ENCODE measurements around the gene HUWE1.

HUWE1 gene

DNA sequence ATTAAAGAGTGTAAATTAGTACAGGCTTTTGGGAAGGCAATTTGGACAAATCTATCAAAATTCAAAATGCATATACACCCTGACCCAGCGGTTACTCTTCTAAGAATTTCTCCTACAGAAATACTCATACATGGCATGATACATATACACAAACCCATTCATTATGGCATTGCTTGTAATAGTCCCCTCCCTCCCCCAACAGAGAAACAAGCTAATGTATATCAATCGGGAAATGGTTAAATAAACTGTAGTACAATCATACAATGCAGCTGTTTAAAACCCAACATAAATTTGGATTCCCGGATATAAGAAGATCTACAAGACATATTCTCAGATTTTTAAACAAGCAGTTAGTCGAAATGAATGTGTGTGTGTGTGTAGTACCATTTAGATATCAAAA, 808 bp downstream of the HUWE1 start:
- in situ Hi-C loops (cut with HindIII; ENCODE audit: low sequenced_read_pairs), result no loop called here

DNA sequence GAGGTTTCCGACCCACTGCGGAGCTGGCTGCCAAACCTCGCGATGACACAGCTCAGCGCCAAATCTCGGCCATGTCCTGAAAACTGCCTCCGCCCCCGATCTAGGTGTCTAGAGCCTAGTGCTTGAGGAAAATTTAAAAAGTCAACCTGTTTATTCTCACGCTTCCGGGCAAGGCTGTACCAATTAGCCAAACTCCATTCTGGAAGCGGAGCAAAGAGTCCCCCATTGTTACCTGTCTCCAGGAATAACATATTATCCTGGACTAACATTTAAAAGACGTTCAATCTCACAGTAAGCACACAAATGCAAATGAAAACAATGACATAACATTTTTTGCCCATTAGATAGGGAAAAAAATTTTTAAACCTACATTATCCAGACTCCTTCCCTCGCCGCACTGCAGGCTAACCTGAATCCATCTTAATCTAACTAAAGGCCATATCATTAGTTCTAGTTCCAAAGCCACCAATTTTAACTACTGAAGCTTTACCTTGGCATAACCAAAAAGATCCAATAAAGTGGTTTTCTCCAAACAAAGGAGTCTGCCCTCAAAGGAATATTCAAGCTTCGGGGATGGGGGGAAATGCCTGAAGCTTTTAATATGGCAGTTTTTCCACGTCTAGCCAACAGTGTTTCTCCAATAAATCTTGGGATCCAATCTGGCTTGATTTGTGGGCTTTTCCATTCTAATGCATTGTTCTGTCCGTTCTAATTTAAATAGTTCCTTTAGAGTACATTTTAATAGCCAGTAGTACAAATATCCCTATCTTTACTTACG, 1.9 kb downstream of the HUWE1 start:
- in situ Hi-C loops (cut with HindIII; ENCODE audit: low sequenced_read_pairs), result no loop called here

DNA sequence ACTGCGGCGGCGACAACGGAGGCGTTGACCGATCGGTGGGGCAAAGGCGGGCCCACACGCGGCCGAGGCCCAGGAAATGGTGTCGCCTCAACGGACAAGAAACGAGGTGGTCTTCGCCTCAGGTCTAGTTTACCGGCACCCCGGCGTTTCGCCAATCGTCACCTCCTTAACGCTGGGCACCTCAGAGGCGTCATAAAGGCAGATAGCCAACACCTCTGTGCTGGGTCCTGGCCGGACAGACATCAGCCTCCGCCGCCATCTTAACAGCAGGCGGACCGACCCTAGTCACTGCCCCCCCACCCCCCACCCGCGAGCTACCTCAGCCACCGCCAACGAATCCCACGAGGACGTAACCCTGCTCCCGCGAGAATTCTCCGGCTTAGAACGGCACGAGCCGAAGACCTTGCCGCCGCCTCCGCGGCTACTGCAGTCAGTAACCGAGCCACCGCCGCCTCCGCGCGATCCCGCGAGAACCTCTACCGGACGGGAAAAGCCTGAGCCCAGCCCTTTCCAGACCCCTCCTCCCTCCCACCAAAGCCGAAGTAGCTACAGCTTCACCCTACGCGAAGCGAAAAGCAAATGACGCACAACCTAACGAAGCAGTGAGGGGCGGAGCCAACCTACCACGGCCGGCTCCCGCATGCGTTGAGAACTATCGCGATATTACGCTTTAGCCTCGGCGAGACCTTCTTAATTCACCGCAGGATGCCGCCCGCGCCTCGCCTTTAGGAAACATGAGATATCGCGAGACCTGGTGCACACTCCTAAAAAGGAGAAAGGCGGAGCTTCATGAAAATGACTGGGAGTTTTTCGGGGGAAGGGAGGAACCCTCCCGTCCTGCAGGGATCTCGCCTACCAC, 2.7 kb downstream of the HUWE1 start:
- in situ Hi-C loops (cut with HindIII; ENCODE audit: low sequenced_read_pairs), result no loop called here

DNA sequence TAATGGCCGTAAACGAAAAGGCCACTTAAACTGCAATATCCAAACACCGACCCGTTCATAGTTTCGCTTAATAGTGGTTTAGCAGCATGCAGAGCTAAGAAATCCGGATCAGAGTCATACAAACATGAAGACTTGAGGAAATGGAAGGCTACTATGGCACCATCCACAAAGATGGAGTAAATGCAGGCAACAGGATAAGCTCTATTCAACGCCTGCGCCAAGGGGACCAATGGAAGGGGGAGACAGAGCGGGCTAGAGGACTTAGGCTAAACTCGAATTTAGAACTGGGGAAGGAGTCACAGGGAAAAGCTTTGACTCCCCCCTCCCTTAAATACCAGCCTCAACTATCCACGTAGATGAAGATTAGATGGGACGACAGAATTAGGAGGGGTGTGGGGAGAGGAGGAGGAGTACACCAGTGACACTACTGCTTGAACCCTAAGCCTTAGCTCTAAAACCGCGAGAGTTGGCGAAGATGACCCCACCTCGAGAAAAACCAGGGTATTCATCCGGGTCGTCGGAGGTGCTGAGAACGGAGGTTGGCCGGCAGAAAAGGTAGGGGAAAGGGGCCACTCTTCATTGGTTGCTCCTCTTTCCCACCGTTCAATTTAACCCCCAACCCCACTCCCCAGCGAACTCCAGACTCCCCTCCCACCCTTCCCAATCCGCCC, 3.5 kb downstream of the HUWE1 start:
- in situ Hi-C loops (cut with HindIII; ENCODE audit: low sequenced_read_pairs), result no loop called here

DNA sequence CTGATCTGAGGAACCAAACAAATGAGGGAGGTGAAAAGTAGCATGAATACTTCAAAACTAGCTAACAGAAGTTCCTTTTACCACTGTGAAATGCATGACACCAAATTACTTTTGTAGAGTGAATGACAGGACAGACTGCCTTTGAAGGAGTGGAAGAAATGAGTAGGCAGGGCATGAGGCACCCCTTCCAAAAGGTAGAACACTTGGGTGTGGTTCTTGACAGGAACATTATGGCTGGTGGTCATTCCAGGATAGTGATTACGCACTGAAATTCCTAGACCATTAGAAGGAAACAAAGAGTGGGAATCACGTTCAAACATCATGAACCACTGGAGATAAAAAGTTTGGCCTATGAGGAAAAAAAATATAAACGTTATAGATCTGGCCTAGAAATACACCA, 4.9 kb downstream of the HUWE1 start:
- in situ Hi-C loops (cut with HindIII; ENCODE audit: low sequenced_read_pairs), result no loop called here

DNA sequence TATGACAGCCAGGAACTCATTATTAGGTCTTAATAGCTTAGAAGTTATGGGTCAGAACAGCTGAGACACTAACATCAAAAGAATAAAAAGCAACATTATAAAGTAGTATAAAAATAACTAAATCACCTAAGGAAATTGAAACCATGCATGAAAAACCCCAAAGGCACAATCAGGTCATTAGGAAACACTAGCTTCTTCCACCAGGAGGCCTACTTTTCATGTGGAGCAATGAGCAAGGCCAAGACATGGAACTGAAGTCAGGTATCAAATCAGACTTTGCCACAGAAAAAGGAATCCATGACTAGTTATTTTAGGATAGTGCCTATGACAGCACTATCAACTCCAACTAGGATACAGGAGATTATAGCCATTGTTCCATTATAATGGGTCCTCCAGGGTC, 7.9 kb downstream of the HUWE1 start:
- in situ Hi-C loops (cut with HindIII; ENCODE audit: low sequenced_read_pairs), result no loop called here

DNA sequence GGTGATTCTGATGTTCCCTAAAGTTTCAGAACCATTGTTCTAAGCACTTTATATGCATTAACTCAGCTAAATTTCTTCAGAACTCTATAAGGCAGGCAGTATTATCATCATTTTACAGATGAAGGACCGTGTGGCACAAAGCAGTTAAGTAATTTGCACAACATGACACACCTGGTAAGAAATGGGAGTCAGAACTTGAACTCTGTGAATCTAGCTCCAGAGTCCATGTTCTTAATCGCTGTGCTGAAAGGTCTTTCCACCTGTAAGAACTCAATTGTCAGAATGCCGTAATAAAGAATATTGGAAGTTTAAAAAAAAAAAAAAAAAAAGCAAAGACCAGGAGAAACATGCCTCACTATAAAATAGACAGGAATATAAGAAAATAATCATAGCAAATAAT, 9.2 kb downstream of the HUWE1 start:
- in situ Hi-C loops (cut with HindIII; ENCODE audit: low sequenced_read_pairs), result no loop called here

DNA sequence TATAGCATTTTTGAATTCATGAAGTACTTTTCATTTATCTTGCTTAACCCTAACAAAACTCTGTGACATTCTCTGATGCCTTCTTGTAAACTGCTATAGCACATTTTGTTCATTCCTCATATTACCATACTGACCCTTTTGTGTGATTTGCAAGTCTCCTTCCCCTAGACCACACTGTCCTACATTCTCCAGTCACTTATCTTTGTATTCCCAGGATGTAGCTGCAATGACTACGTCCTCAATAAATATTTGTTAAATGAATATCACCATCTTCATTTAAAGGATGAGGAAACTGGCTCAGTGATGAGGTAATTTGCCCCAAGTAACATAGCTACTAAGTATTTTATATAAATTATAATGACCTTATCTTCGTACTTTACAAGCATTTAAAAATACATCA, 11.9 kb downstream of the HUWE1 start:
- in situ Hi-C loops (cut with HindIII; ENCODE audit: low sequenced_read_pairs), result no loop called here

DNA sequence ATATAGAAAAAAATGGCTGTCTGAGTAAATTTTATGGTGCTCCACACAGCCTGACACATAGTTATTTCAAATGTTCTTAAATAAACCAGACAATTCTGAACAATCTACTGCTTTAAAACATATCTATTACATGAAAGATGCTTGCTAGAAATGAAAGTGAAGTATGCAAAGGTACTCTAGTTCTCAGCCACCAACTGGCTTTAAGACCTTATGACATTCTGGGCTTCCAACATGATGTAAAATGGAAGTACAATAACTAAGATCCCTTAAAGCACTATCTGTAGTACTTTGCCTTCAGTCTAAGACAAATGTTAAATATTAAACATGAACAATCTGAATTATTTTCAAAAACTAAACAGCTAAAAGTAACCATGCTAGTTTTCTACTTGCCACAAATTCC, 17.3 kb downstream of the HUWE1 start:
- in situ Hi-C loops (cut with HindIII; ENCODE audit: low sequenced_read_pairs), result no loop called here

DNA sequence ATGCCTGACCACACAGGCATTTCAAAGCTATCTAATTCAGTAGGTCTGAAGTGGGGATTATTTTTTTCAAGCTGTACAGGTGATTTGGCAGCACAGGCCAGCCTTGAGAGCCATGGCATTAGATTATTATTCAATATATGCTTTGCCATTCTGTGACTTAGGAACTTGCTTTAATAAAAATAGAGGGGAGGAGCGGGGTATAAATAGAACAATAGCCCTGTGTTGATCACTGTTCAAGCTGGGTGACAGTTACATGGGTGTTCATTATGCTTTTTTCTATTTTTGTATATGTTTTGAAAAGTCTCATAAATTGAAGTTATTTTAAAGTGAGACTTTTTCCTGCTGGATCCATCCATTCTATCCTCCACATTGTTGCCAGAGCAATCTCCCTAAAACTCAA, 20.3 kb downstream of the HUWE1 start:
- in situ Hi-C loops (cut with HindIII; ENCODE audit: low sequenced_read_pairs), result no loop called here

DNA sequence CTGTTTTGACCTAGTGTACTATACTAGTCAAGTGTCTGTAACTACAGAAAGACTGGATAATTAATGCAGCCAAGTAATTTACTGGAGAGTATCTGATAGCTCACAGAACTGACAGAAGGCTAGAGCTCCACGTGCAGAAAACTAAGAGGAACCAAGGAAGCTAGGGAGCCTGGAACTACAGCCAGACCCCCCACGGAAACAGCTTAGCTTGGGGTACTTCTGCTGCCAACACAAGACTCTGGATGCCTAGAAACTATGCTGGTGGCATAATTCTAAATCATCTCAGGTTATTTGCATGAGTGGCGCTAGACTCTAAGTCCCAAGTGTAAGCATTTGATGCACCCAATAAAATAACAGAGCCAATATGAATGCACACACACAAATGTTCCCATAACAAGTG, 26.5 kb downstream of the HUWE1 start:
- in situ Hi-C loops (cut with HindIII; ENCODE audit: low sequenced_read_pairs), result no loop called here

DNA sequence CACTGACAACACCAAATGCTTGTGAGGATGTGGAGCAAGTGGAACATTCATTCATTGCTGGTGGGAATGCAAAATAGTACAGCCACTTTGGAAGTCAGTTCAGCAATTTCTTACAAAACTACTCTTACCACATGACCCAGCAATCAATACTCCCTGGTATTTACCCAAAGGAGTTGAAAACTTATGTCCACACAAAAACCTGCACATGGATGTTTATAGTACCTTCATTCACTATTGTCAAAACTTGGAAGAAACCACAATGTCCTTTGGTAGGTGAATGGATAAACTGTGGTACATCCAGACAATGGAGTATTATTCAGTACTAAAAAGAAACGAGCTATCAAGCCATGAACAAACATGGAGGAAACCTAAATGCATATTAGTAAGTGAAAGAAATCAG, 27.5 kb downstream of the HUWE1 start:
- in situ Hi-C loops (cut with HindIII; ENCODE audit: low sequenced_read_pairs), result no loop called here

DNA sequence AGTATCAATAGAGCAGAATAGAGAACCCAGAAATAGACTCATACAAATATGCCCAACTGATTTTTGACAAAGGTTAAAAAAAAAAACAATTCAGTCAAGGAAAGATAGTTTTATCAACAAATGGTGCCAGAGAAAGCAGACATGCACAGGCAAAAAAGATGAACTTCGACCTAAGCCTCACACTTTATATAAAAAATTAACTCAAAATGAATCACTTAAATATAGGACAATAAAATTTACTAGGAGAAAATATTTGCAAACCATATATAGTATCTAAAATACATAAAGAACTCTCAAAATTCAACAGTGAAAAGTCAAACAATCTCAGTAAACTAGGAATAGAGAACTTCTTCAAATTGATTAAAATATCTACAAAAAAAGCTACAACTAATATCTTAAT, 29.7 kb downstream of the HUWE1 start:
- in situ Hi-C loops (cut with HindIII; ENCODE audit: low sequenced_read_pairs), result no loop called here

DNA sequence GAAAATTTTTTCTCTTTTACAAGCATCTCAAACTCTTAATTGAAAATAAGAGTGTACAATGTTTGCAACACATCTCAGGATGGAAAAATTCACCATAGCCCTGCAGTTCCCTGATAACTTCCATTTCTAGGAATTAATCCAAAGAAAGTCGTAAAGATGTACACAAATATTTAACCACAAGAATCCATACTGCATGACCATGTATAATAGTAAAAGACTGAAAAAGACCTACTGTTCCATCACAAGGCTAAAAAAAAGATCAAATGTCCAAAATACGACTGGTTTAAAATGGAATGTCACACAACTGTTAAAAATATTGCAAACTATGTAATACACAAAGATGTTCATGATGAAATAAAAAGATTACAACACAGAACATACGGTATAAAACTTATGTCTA, 32.1 kb downstream of the HUWE1 start:
- in situ Hi-C loops (cut with HindIII; ENCODE audit: low sequenced_read_pairs), result no loop called here

DNA sequence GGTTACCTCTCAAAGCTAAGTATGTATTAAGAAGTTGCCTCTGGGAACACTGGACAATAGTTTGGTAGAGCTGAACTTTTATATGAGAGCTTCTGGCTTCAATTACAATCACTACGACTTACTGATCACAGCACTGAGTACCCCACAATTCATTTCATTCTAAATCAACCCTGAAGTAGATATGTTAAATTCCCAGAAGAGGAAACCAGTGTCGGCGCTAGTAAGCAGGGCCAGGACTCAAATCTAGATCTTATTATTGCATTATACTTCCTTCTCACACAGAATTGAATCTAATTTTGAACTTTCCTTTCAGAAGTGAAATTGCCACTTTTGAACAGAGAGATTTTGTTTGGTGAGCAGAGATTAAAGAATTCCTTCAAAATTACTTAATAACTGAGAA, 41.8 kb downstream of the HUWE1 start:
- in situ Hi-C loops (cut with HindIII; ENCODE audit: low sequenced_read_pairs), result no loop called here

DNA sequence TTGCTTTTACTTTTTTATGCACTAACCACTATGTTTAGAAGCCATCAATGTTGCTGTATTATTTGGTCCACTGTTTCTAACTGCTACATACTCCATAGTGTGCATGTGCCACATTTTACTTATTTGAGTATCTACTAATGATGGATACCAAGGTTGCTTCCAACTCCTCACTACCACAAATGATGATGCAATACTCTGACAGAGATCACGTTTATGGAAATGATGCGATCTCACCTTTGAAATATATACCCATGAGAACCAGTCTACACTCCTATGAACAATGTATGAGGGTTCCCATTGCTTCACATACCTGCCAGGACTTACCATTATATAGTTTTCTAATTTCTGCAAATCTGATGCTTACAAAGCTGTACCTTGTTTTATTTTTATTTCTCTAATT, 44.2 kb downstream of the HUWE1 start:
- in situ Hi-C loops (cut with HindIII; ENCODE audit: low sequenced_read_pairs), result no loop called here

DNA sequence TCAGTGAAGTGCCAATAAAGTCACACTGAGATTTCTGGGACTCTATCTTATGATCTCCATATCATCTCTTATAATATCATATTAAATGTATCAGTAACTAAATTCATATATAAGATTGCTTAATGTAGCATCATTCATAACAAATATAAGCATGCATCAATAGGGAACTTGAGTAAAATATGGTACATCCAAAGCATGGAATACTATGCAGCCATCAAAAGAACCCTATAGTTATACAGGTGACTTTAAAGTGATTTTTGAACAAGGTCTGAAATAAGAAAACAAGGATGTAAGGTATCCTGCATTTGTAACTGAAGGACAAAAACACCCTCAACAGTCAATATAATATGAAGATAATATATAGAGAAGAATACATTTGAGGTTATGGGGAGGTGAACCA, 47.3 kb downstream of the HUWE1 start:
- in situ Hi-C loops (cut with HindIII; ENCODE audit: low sequenced_read_pairs), result no loop called here

DNA sequence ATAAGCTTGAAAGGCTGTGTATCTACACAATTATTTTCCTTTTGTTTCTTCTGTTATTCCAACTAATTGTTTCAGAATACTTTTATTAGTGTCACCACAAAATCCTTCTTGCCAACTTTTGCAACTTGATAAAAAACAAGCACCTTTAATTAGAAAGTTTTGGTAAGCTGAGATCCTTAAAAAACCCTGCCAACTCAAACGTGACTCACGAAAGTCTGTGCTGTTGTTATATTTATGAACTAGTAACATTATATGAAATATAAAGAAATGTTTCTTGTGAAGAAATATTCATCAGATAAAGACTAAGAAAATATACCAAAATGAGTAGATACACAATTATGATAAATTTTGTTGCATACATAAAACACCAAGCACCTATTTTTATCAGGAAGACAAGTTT, 49.0 kb downstream of the HUWE1 start:
- in situ Hi-C loops (cut with HindIII; ENCODE audit: low sequenced_read_pairs), result no loop called here

DNA sequence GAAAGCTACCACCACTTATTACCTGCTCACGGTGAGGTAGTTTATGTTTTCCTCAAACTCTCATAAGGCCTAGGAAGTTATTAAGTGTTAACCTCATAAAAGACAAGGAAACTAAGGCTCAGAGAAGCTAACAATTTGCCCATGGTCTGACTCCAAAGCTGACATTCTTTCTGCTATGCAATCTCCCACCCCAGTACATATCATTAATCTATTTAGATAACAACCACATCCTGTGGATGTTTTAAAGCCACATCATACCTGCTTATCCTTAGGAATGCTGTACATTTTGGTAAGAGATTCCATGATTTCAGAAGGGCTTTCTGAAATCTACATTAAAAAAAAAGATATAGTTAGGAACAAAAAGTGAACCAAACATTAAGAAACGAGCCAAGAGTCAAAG, 55.4 kb downstream of the HUWE1 start:
- in situ Hi-C loops (cut with HindIII; ENCODE audit: low sequenced_read_pairs), result no loop called here

DNA sequence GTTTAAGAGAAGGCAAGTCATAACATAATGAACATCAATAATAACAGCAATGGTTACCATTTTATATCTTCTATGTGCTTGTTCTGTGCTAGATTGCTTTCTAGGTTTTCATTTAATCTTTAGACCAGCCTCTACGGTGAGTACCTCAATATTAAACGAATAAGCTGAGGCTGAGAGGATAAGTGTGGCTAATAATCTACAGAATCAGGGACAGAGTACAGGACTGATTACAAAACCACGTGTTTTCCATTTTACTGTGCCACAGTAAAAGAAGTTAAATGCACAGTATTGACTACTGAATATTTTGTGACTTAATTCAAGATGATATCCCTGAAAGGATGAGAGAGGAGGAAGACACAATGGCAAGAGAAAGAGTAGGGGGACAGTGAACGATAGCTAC, 56.3 kb downstream of the HUWE1 start:
- in situ Hi-C loops (cut with HindIII; ENCODE audit: low sequenced_read_pairs), result no loop called here

DNA sequence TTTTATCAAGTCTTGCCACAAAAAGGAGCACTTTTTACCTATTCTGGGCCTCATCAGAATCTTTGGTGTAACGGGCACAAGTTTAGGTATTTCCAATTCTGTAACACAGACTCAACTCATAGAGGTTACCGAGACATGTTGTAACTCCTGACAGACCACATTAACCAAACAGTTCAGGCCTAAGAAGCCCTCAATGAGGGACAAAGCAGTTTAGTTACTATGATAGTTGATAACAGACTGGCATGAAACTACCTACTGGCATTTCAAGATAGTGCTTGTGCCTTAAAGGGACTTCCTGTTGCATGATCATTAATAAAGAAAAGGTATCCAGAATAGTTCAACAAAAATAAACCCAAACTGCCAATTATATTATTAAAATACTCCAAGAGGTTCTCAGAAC, 64.1 kb downstream of the HUWE1 start:
- in situ Hi-C loops (cut with HindIII; ENCODE audit: low sequenced_read_pairs), result no loop called here

DNA sequence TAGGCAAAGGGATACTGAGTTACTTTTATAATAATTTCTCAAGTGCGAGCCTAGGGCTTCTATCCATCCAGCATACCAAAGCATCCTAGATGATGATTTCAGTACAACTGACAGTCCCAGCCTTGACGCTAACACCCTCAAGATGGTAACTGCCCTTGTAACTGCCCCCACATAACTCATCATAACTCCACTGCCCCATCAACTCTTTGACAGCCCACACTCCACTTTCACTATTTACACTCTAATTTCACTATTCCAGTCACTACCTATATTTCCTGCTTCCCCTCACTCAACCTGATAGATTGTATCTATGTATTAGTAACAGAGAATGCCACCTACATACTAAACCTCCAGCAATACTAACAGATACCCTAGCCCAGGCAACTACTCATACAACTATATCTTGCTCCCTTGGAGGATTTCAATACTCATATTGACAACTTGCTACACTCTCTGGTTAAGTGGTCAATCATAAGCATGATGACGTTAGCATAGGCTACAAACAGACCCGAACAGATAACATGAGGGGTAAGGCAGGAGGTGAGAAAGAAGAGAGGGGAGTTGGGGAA, 65.0 kb downstream of the HUWE1 start:
- in situ Hi-C loops (cut with HindIII; ENCODE audit: low sequenced_read_pairs), result no loop called here

Data from DLD1 (cell line).